Prostate gland (tissue), 2 donors: ENCODE data around the gene SBF2. TPM values are rescaled to one million over a fixed set of nuclear protein-coding genes. Genes with fewer than 3 reads are reported as not detected.

Experiments used
- DNase-seq: peaks from one replicate; pipeline ENCODE4 v3.0.0-alpha.2; 2019; ENCODE audit warnings: low spot score
- H3K27ac ChIP-seq, 2 donors: fragments of 200-600 bp; sonication (generic); 2 replicates each; pipeline ENCODE4 v1.5.1; 2017 to 2019
- H3K27me3 ChIP-seq: fragments of 200-600 bp; sonication (generic); replicated peaks from 2 replicates; pipeline ENCODE4 v1.5.1; 2019; ENCODE audit not compliant: insufficient read depth
- H3K36me3 ChIP-seq, 2 donors: fragments of 200-600 bp; sonication (generic); 1 replicate in 1 of 2; 2 replicates in 1 of 2; pipeline versions ENCODE4 v1.5.1 to v1.8.1; 2017 to 2019
- H3K4me1 ChIP-seq: fragments of 200-600 bp; sonication (generic); replicated peaks from 2 replicates; pipeline ENCODE4 v1.5.1; 2019
- H3K4me3 ChIP-seq, 2 donors: fragments of 200-600 bp; sonication (generic); 2 replicates each; pipeline ENCODE4 v1.5.1; 2017 to 2019
- H3K9me3 ChIP-seq: fragments of 200-600 bp; sonication (generic); 2 replicates; pipeline ENCODE4 v1.5.1; 2017
- CTCF ChIP-seq, 4 experiments: fragments of 200-600 bp in 2 of 4; fragments of 450-650 bp in 2 of 4; sonication (generic) in 2 of 4; IDR thresholded peaks; 1 replicate in 3 of 4; 2 replicates in 1 of 4; pipeline ENCODE4 v1.5.1; 2016 to 2019; ENCODE audit warnings: antibody characterized with exemption in 4 of 4, mild to moderate bottlenecking in 2 of 4, moderate library complexity in 2 of 4
- POLR2A ChIP-seq: fragments of 450-650 bp; IDR thresholded peaks from one replicate; pipeline ENCODE4 v1.6.1; 2016; ENCODE audit warnings: antibody characterized with exemption, mild to moderate bottlenecking
- POLR2AphosphoS5 ChIP-seq: sonication (generic); formaldehyde crosslinking; IDR thresholded peaks from one replicate; pipeline ENCODE4 v1.6.1; 2017; ENCODE audit warnings: antibody characterized with exemption
- WGBS: methylation state at CpG from one replicate; pipeline ENCODE4 v1.1.5; 2018; 5-methylcytosine and 5-hydroxymethylcytosine counted together
- intact Hi-C: fragments of 100-400 bp; cut with DNase I; formaldehyde crosslinking; loops from one replicate; pipeline ENCODE4 v1.14.2; 2022
- total RNA-seq, 2 donors: library from RNA; depleted of rRNA; stranded (reverse); fragments of >200 nt; gene quantifications; one replicate each; pipeline ENCODE4 v1.1.0, GENCODE V29; 2016

SBF2 gene
- total RNA-seq, 2 donors from 2014 or later = 35.9 to 56.7 TPM

GRCh38 chr11:9851366-9851765, 442.7 kb downstream of the SBF2 start:
- H3K27me3 ChIP-seq = no peaks in the 10 kb centered on the region
- 81% methylated on average over 4 of the region's 4 CpGs for WGBS
- no peaks in the 10 kb centered on the region for H3K36me3 ChIP-seq

DNA sequence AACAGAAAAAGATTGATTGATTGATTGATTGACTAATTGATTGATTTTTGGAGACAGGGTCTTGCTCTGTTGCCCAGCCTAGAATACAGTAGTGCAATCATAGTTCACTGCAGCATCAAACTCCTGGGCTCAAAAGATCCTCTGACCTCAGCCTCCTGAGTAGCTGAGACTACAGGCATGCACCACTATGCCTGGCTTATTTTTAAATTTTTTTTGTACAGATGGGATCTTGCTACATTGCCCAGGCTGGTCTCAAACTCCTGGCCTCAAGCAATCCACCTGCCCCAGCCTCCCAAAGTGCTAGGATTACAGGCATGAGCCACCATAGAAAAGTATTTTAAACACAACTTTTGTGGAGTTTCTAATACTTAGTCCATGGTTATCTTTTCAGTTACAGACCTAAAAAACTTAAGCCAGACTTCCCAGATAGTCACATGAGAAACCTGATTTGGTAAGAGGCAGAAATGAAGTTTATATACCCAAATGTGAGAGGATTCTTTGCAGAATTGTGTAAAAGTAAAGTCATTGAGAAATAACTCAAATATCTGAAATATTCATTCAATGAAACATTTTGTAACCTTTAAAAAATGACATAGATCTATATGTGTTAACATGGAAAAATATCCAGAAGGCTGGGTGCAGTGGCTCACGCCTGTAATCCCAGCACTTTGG, 443.7 kb downstream of the SBF2 start:
- H3K36me3 ChIP-seq = no peaks in the 10 kb centered on the region
- 96% methylated on average over 1 of the region's 1 CpG for WGBS

More at GRCh38 chr11:9851366-9851765, 442.7 kb downstream of the SBF2 start:
- no peak overlapping the region for H3K27ac ChIP-seq
- DNase-seq = no peak
- H3K9me3 ChIP-seq = no peaks in the 10 kb centered on the region
- no peak overlapping the region for H3K4me3 ChIP-seq
- intact Hi-C loops = loop anchor here (10.0 kb wide), 1 partner anchor 473 kb away; no protein-coding TSS in a partner anchor
- TF ChIP-seq POLR2A = no peak
- TF ChIP-seq CTCF (IDR thresholded peaks at IDR 0.05) = no peak
- no peak for TF ChIP-seq POLR2AphosphoS5
- no peaks in the 10 kb centered on the region for H3K4me1 ChIP-seq

GRCh38 chr11:9849389-9849788, 444.6 kb downstream of the SBF2 start:
- H3K4me1 ChIP-seq = no peaks in the 10 kb centered on the region
- WGBS = 96% methylated on average over 1 of the region's 1 CpG
- TF ChIP-seq POLR2AphosphoS5 = no peak
- no peak for TF ChIP-seq CTCF (IDR thresholded peaks at IDR 0.05)
- TF ChIP-seq POLR2A = no peak

More for the DNA sequence above, 443.7 kb downstream of the SBF2 start:
- no peak for DNase-seq
- H3K4me1 ChIP-seq = no peaks in the 10 kb centered on the region
- H3K9me3 ChIP-seq = no peaks in the 10 kb centered on the region
- H3K27ac ChIP-seq = no peak overlapping the region
- no peak overlapping the region for H3K4me3 ChIP-seq
- TF ChIP-seq POLR2AphosphoS5 = no peak
- no peak for TF ChIP-seq CTCF (IDR thresholded peaks at IDR 0.05)
- no peak for TF ChIP-seq POLR2A
- intact Hi-C loops = loop anchor here (10.0 kb wide), 1 partner anchor 474 kb away; no protein-coding TSS in a partner anchor
- H3K27me3 ChIP-seq = no peaks in the 10 kb centered on the region

DNA sequence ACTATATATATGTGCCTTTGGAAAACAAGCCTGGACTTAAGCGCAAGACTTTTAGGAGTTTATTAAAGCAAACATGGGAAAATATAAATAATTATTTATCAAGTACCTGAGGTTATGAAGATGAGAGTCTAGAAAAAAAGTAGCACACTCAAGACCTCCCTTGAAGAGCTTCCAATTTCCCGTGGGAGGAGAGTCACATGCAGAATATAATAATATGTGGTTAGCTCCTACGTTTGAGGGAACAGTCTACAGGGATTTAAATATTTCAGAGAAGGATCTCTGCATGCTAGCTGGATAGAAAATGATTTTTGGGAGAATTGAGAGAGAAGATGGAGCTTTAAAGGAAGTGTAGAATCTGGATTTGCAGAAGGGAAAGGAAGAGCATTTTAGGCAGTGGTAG, 446.4 kb downstream of the SBF2 start:
- Histone ChIP-seq H3K4me3 (no peak overlapping the region), H3K27me3 (no peaks in the 10 kb centered on the region), H3K9me3 (no peaks in the 10 kb centered on the region), H3K36me3 (no peaks in the 10 kb centered on the region), H3K27ac (no peak overlapping the region), H3K4me1 (no peaks in the 10 kb centered on the region)
- no peak for TF ChIP-seq POLR2A
- no peak for TF ChIP-seq CTCF (IDR thresholded peaks at IDR 0.05)
- TF ChIP-seq POLR2AphosphoS5 = no peak
- 50% methylated on average over 3 of the region's 3 CpGs for WGBS
- no peak for DNase-seq
- intact Hi-C loops = no loop called here

More at GRCh38 chr11:9849389-9849788, 444.6 kb downstream of the SBF2 start:
- Histone ChIP-seq H3K27ac (no peak overlapping the region), H3K9me3 (no peaks in the 10 kb centered on the region), H3K4me3 (no peak overlapping the region), H3K27me3 (no peaks in the 10 kb centered on the region), H3K36me3 (no peaks in the 10 kb centered on the region)
- intact Hi-C loops = no loop called here
- DNase-seq = no peak

GRCh38 chr11:9842923-9843322, 451.1 kb downstream of the SBF2 start:
- intact Hi-C loops = no loop called here
- H3K27me3 ChIP-seq = no peaks in the 10 kb centered on the region

More at GRCh38 chr11:9842923-9843322, 451.1 kb downstream of the SBF2 start:
- DNase-seq = no peak
- Histone ChIP-seq H3K9me3 (no peaks in the 10 kb centered on the region), H3K4me3 (no peak overlapping the region), H3K36me3 (no peaks in the 10 kb centered on the region), H3K4me1 (no peaks in the 10 kb centered on the region), H3K27ac (no peak overlapping the region)
- 72% methylated on average over 2 of the region's 2 CpGs for WGBS
- TF ChIP-seq POLR2AphosphoS5 (no peak), POLR2A (no peak), CTCF (IDR thresholded peaks at IDR 0.05) (no peak)
